Duodenal mucosa (tissue), 2 donors: ENCODE data around the gene PDLIM5.

Experiments
- H3K27ac ChIP-seq: one replicate; pipeline ENCODE4 v1.7.0; 2013; ENCODE audit warnings: low read depth, low read length
- H3K27me3 ChIP-seq, 2 donors: one replicate each; pipeline ENCODE4 v1.7.0; 2013; ENCODE audit warnings: low read length in 2 of 2, control low read depth in 1 of 2; ENCODE audit not compliant: insufficient read depth in 2 of 2, control insufficient read depth in 1 of 2
- H3K36me3 ChIP-seq, 2 donors: one replicate each; pipeline ENCODE4 v1.7.0; 2013; ENCODE audit warnings: low read length in 2 of 2, control low read depth in 1 of 2; ENCODE audit not compliant: insufficient read depth in 2 of 2, control insufficient read depth in 1 of 2
- H3K4me1 ChIP-seq, 2 donors: one replicate each; pipeline ENCODE4 v1.7.0; 2013; ENCODE audit warnings: low read length in 2 of 2, control low read depth in 1 of 2; ENCODE audit not compliant: insufficient read depth in 2 of 2, control insufficient read depth in 1 of 2
- H3K4me3 ChIP-seq, 2 donors: one replicate each; pipeline ENCODE4 v1.7.0; 2013; ENCODE audit warnings: low read length in 2 of 2, low read depth in 1 of 2
- H3K9ac ChIP-seq, 2 donors: one replicate each; pipeline ENCODE4 v1.7.0; 2013; ENCODE audit warnings: low read length in 2 of 2, low read depth in 1 of 2
- H3K9me3 ChIP-seq, 2 donors: one replicate each; pipeline ENCODE4 v1.7.0; 2013; ENCODE audit warnings: low read length in 2 of 2, control low read depth in 1 of 2; ENCODE audit not compliant: control insufficient read depth in 1 of 2

The PDLIM5 gene

DNA sequence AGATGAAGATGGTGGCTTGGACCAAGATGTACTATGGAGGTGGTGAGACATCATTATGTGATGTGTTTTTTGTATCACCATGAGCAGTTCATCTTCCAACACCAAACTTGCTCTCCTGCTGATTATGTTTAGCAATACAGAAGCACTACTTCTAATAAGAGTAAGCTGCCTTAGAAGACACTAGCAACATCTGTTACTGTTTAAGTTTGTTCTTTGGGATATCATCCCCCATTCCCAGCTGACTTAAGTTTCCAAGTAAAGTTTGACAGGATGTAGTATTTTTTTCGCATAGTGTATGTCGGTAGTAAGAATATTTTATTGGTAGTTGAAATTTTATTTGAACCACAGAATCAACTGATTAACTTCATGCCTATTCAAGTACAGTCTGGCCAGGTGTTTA lies 182.5 kb downstream of the PDLIM5 start:
- H3K27me3 ChIP-seq = no peaks in the 10 kb centered on the region
- peaks cover 0 to 14% of the 10 kb centered on the region in 2 donors for H3K36me3 ChIP-seq
- H3K4me1 ChIP-seq = no peaks in the 10 kb centered on the region
- H3K9me3 ChIP-seq = no peaks in the 10 kb centered on the region
- H3K9ac ChIP-seq = no peak overlapping the region
- H3K27ac ChIP-seq = no peak overlapping the region
- no peak overlapping the region for H3K4me3 ChIP-seq

DNA sequence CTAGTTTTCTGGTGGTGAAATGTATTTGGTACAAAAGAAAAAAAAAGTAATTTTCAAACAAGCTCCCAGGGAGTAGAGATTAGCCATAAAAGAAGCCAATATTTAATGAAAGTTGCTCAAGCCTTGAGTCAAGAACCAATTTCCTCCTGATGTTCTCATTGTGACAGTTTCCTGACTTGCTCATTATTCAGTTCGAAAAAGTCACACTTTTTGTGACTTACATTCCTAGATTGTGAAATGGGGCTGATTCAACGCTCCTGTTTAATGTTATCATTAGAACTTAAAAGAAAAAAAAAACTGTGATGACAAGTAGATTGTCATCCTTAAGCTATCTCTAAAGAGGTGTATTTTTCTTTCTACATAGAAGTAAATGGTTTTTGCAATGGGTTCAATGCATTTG lies 183.4 kb downstream of the PDLIM5 start:
- no peaks in the 10 kb centered on the region for H3K9me3 ChIP-seq
- H3K4me1 ChIP-seq = no peaks in the 10 kb centered on the region
- no peak overlapping the region for H3K27ac ChIP-seq
- H3K27me3 ChIP-seq = no peaks in the 10 kb centered on the region
- H3K4me3 ChIP-seq = no peak overlapping the region
- no peak overlapping the region for H3K9ac ChIP-seq
- H3K36me3 ChIP-seq = peaks cover 0 to 17% of the 10 kb centered on the region in 2 donors

DNA sequence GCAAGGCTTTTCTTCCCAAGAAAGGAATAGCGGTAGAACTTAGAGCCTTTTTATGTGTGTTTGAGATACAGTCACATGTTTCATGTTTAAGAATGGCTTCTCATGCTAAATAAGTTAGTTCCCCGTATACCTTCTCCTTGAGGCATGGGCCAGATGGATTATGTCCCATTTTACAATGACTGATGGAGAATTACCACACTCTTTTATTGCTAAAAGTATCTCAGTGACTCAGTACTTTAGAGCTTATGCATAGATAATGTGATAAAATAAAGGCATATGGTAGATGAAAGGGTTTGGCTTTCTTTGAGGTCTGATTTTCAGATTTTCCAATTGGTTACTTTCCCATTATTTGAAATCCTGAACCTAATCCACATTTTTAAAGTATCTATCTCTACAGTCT lies 184.3 kb downstream of the PDLIM5 start:
- Histone ChIP-seq H3K27me3 (no peaks in the 10 kb centered on the region), H3K4me3 (no peak overlapping the region), H3K9me3 (no peaks in the 10 kb centered on the region), H3K36me3 (peaks cover 0 to 26% of the 10 kb centered on the region in 2 donors), H3K9ac (no peak overlapping the region), H3K4me1 (no peaks in the 10 kb centered on the region), H3K27ac (no peak overlapping the region)

DNA sequence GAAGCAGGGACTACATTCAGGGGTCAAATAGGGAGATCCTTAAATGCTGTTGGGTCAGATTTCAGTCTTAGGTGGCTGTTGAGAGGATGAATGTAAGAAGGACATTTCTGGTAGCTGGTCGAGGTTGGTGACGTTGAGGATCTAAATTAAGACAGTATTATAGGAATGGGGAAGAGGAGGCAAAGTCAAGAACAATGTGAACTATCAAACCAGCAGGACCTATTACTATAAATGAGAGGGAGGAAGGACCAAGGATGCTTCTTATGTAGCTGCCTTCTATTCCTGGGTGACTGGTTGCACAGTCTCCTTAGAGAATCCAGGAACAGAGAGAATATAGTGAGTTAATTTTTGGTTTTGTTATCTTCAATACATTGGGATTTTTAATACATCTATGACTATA lies 187.6 kb downstream of the PDLIM5 start:
- no peak overlapping the region for H3K4me3 ChIP-seq
- H3K27me3 ChIP-seq = no peaks in the 10 kb centered on the region
- H3K27ac ChIP-seq = no peak overlapping the region
- no peaks in the 10 kb centered on the region for H3K9me3 ChIP-seq
- no peak overlapping the region for H3K9ac ChIP-seq
- no peaks in the 10 kb centered on the region for H3K4me1 ChIP-seq
- H3K36me3 ChIP-seq = peaks cover 3 to 18% of the 10 kb centered on the region in 2 donors

DNA sequence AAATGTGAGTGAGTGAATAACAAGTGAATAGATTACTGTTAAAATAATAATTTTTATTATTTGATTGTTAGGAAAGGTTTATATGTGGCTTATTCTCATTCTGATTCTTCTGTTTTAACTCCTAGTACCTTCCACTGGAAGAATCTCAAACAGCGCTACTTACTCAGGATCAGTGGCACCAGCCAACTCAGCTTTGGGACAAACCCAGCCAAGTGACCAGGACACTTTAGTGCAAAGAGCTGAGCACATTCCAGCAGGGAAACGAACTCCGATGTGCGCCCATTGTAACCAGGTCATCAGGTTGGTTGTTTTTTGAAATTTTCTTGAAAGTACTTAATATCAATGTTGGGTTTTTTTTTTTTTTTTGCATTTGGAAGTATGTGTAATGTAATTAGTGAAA lies 188.4 kb downstream of the PDLIM5 start:
- Histone ChIP-seq H3K27ac (no peak overlapping the region), H3K4me3 (no peak overlapping the region), H3K4me1 (no peaks in the 10 kb centered on the region), H3K27me3 (no peaks in the 10 kb centered on the region), H3K9ac (no peak overlapping the region), H3K9me3 (no peaks in the 10 kb centered on the region), H3K36me3 (peaks cover 3 to 18% of the 10 kb centered on the region in 2 donors)

DNA sequence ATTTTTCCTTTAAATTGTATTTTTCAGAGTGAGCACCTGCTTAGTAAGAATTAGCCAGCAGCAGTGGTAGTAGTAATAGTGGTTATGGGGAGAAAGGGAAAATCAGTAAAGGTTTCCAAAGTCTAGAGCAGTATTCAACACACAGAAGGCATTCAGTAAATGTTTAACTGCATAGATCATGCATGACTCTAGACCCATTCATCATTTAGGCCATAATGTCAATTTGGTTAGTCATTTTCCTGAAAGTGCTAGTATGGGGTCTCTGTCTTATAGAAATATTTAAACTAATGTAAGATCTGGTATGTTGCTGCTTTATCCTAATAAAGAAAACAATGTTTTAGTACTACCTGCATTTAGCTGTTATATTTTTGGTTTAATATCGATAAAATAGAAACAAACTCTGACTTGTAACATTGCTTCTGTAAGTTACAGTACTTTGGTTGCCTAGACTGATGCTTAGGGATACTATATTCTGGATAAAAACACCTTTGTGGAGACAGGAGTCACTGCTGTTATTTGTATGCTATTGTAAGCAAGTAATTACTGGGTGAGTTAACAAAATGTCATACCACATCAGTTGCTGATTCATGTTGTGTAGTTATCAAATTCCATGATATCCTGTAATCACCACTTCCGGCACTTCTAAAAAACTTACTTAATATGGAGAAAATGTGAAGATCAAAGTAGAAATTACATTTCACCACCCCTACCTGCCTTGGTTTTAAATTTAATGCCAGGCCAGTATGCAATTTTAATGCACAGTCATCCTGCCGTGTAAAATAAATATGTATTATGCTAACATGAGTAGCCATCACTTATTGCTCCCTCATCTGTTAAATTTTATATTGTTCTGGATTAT lies 190.2 kb downstream of the PDLIM5 start:
- Histone ChIP-seq H3K27me3 (no peaks in the 10 kb centered on the region), H3K36me3 (peaks cover 15 to 18% of the 10 kb centered on the region in 2 donors), H3K9me3 (no peaks in the 10 kb centered on the region), H3K4me1 (no peaks in the 10 kb centered on the region), H3K9ac (no peak overlapping the region), H3K27ac (no peak overlapping the region), H3K4me3 (no peak overlapping the region)

DNA sequence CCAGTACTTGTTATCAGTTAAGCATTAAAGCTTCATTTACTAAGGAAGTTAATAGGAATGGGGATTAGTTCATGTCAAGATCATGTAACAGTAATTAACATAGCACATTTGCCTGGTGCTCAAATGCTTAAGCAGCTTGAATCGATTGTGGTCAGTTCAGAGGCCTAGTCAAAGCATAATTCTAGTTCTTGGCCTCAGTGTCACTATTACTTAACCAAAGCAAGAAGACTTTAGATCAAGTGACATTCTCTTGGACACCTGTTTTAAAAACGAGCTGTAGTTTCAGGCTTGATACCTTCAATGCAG lies 190.8 kb downstream of the PDLIM5 start:
- H3K27ac ChIP-seq = no peak overlapping the region
- no peak overlapping the region for H3K4me3 ChIP-seq
- H3K27me3 ChIP-seq = no peaks in the 10 kb centered on the region
- no peak overlapping the region for H3K9ac ChIP-seq
- H3K4me1 ChIP-seq = no peaks in the 10 kb centered on the region
- H3K36me3 ChIP-seq = peaks cover 15 to 18% of the 10 kb centered on the region in 2 donors
- H3K9me3 ChIP-seq = no peaks in the 10 kb centered on the region

DNA sequence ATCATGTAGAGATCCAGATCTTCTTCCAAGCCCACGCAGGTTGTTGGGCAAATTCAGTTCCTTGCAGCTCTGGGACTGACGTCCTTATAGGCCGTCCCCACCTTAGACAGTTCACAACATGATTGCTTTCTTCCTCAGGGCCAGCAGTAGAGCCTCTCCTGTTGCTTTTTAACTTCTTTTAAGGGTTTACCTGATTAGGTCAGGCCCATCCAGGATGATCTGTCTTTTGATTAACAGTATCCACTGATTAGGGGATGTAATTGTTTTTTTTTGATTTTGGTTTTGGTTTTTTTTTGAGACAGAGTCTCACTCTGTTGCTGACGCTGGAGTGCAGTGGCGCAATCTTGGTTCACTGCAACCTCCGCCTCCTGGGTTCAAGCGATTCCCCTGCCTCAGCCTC lies 197.0 kb downstream of the PDLIM5 start:
- no peak overlapping the region for H3K27ac ChIP-seq
- H3K4me1 ChIP-seq = peaks cover 9 to 40% of the 10 kb centered on the region in 2 donors
- H3K27me3 ChIP-seq = no peaks in the 10 kb centered on the region
- H3K9me3 ChIP-seq = no peaks in the 10 kb centered on the region
- H3K9ac ChIP-seq = no peak overlapping the region
- H3K4me3 ChIP-seq = no peak overlapping the region
- peaks cover 3 to 13% of the 10 kb centered on the region in 2 donors for H3K36me3 ChIP-seq

DNA sequence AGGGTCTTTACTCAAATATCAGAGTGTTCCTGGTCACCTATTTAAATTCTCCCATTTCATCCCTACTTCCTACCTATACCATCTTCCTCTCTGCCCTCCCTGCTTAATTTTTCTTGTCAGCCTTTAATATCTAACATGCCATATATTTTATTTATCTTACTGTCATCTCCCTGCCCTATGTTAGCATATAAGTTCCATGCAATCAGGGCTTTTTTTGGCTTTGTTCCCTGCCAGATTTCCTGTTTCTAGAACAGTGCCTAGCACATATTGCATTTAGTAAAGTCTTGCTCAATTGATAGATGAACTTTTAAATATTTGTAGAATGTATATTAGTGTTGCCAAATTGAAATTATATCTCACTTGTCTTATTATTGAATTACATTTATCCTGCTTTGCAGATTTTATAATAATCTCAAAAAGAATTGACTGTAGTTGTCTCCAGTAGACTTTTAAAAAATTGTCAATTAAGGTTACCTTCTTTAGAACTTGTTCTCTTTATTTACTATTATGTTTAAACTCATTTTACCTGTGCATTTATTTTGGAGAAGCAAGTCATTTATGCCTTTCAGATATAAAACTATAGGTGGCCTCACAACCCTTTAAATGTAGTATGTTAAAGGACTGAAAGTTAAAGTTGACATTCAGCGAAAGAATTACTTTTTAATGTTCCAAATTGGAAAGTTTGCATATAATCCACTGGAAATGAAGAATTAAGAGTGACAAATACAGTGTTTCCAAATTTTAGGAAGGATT lies 197.8 kb downstream of the PDLIM5 start:
- no peak overlapping the region for H3K9ac ChIP-seq
- no peaks in the 10 kb centered on the region for H3K9me3 ChIP-seq
- H3K27ac ChIP-seq = no peak overlapping the region
- no peaks in the 10 kb centered on the region for H3K27me3 ChIP-seq
- peaks cover 3 to 13% of the 10 kb centered on the region in 2 donors for H3K36me3 ChIP-seq
- H3K4me1 ChIP-seq = peaks cover 9 to 45% of the 10 kb centered on the region in 2 donors
- H3K4me3 ChIP-seq = no peak overlapping the region

DNA sequence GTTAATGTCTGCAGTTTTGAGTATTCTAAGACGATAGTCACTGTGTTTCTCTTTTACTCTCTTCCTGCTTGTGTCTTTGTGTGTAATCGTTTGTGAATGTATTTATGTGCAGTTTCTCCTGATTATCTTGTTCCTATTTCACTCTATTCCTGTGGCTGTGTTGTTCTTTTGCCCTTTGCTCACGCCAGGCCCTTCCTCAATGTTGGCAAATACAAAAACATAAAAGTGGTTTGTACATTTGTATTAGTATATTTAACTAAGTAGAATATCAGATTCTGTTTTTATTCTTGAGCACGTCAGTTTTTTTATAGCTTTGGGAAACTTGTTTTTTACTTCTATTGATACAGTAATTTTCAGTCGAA lies 198.4 kb downstream of the PDLIM5 start:
- no peaks in the 10 kb centered on the region for H3K27me3 ChIP-seq
- H3K9ac ChIP-seq = no peak overlapping the region
- H3K27ac ChIP-seq = no peak overlapping the region
- H3K9me3 ChIP-seq = no peaks in the 10 kb centered on the region
- H3K36me3 ChIP-seq = peaks cover 3 to 13% of the 10 kb centered on the region in 2 donors
- peaks cover 9 to 45% of the 10 kb centered on the region in 2 donors for H3K4me1 ChIP-seq
- H3K4me3 ChIP-seq = no peak overlapping the region
